Endodermal cell (in vitro differentiated cells): ENCODE data around the gene RAB3B. TPM values are rescaled to one million over a fixed set of nuclear protein-coding genes. Genes with fewer than 3 reads are reported as not detected.
A peak's percentile ranks its signal among the peaks of the same experiment; 100 is the strongest.
"Not testable (repeated sequence)": the region's sequence is repeated elsewhere in the genome, so short reads cannot be mapped to it uniquely, and the experiment has no call there.

Experiments used
- DNase-seq: peaks from one replicate; pipeline ENCODE4 v3.0.0-alpha.2; 2017
- H3K27ac ChIP-seq: 2 replicates; pipeline ENCODE4 v1.5.1; 2013; ENCODE audit warnings: mild to moderate bottlenecking, low read depth, low read length, moderate library complexity
- H3K27me3 ChIP-seq: 2 replicates; pipeline ENCODE4 v1.6.1; 2013; ENCODE audit warnings: mild to moderate bottlenecking, low read length, moderate library complexity; ENCODE audit not compliant: insufficient read depth, control insufficient read depth, poor library complexity, severe bottlenecking
- H3K36me3 ChIP-seq: 2 replicates; pipeline ENCODE4 v1.7.0; 2013; ENCODE audit warnings: mild to moderate bottlenecking, low read length, moderate library complexity; ENCODE audit not compliant: control insufficient read depth, insufficient read depth
- H3K4me1 ChIP-seq: one replicate; pipeline ENCODE4 v1.7.0; 2013; ENCODE audit warnings: low read length; ENCODE audit not compliant: control insufficient read depth, insufficient read depth
- H3K4me3 ChIP-seq: 2 replicates; pipeline ENCODE4 v1.5.1; 2013; ENCODE audit warnings: mild to moderate bottlenecking, low read length, moderate library complexity
- H3K9ac ChIP-seq: 2 replicates; pipeline ENCODE4 v1.6.1; 2013; ENCODE audit warnings: mild to moderate bottlenecking, low read length, moderate library complexity; ENCODE audit not compliant: poor library complexity, severe bottlenecking; ENCODE audit errors: extremely low read depth
- H3K9me3 ChIP-seq: 2 replicates; pipeline ENCODE4 v1.6.1; 2013; ENCODE audit warnings: mild to moderate bottlenecking, low read length, moderate library complexity; ENCODE audit not compliant: control insufficient read depth
- H3K27ac Mint-ChIP-seq: 2 replicates; pipeline ENCODE4 v1.8.0; 2020; ENCODE audit warnings: mixed read lengths
- H3K27me3 Mint-ChIP-seq: 2 replicates; pipeline ENCODE4 v1.8.0; 2021; ENCODE audit warnings: mild to moderate bottlenecking, mixed read lengths; ENCODE audit not compliant: insufficient read depth
- H3K36me3 Mint-ChIP-seq: 2 replicates; pipeline ENCODE4 v1.8.0; 2020; ENCODE audit warnings: low read depth, mixed read lengths
- H3K4me1 Mint-ChIP-seq: 2 replicates; pipeline ENCODE4 v1.8.0; 2020; ENCODE audit warnings: mixed read lengths
- H3K4me3 Mint-ChIP-seq: 2 replicates; pipeline ENCODE4 v1.8.0; 2020; ENCODE audit warnings: mild to moderate bottlenecking, moderate library complexity, mixed read lengths
- H3K9me3 Mint-ChIP-seq: 2 replicates; pipeline ENCODE4 v1.8.0; 2020; ENCODE audit warnings: mild to moderate bottlenecking, mixed read lengths
- WGBS, 2 experiments: methylation state at CpG; one replicate each; pipeline versions ENCODE4 v1.1.5 to v1.1.7; 2013; ENCODE audit warnings: missing lambda C conversion rate in 2 of 2, mixed read lengths in 1 of 2; ENCODE audit not compliant: insufficient coverage in 1 of 2, insufficient read length in 1 of 2; 5-methylcytosine and 5-hydroxymethylcytosine counted together
- total RNA-seq, 2 donors: library from RNA; stranded (reverse); fragmentation: NEBNext Ultra II Directional in 1 of 2; extraction: Animal tissue kit (Norgen Biotek cat#: 25700) in 1 of 2; gene quantifications; 2 replicates in 1 of 2; 3 replicates in 1 of 2; pipeline ENCODE4 v1.2.1, GENCODE V29; 2021
- TF ChIP-seq, protein P1 (sequence below): fragments of 200-600 bp; sonication (generic); conservative IDR thresholded peaks from 2 replicates; pipeline ENCODE4 v1.5.0; 2021; ENCODE audit warnings: antibody characterized with exemption, mild to moderate bottlenecking

Gene RAB3B
- total RNA-seq, 2 donors from 2014 or later: 58.1 to 66.0 TPM

DNA sequence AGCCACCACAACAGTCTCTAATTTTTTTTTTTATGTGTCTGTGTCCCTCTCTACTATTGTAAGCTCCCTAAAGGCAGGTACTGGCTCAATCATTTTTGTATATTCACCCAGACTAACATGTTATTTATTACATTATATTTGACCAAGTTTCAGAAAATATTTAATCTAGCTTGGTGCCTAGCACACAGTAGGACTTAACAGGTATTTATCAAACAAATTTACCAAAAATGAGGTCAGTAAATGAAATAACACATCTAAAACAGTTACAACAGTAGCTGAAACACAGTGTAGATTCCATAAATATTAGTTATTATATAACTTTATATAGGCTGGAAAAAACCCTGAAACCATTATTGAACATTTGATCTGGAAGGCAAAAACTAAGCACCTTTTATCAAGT, 114.7 kb downstream of the RAB3B start:
- H3K4me3 Mint-ChIP-seq: peak overlapping the region; percentile 20
- H3K4me1 Mint-ChIP-seq: peaks cover 11% of the 10 kb centered on the region
- no peak overlapping the region for H3K27ac ChIP-seq
- H3K4me1 ChIP-seq: no peaks in the 10 kb centered on the region
- peak overlapping the region; percentile 95 for H3K4me3 ChIP-seq
- peaks cover 9% of the 10 kb centered on the region for H3K36me3 ChIP-seq
- no peaks in the 10 kb centered on the region for H3K9me3 Mint-ChIP-seq
- peak overlapping the region; percentile 71 for H3K27ac Mint-ChIP-seq
- no peaks in the 10 kb centered on the region for H3K9me3 ChIP-seq
- peaks cover 12% of the 10 kb centered on the region for H3K36me3 Mint-ChIP-seq
- peaks cover 3% of the 10 kb centered on the region for H3K27me3 ChIP-seq
- TF ChIP-seq, protein P1, sequence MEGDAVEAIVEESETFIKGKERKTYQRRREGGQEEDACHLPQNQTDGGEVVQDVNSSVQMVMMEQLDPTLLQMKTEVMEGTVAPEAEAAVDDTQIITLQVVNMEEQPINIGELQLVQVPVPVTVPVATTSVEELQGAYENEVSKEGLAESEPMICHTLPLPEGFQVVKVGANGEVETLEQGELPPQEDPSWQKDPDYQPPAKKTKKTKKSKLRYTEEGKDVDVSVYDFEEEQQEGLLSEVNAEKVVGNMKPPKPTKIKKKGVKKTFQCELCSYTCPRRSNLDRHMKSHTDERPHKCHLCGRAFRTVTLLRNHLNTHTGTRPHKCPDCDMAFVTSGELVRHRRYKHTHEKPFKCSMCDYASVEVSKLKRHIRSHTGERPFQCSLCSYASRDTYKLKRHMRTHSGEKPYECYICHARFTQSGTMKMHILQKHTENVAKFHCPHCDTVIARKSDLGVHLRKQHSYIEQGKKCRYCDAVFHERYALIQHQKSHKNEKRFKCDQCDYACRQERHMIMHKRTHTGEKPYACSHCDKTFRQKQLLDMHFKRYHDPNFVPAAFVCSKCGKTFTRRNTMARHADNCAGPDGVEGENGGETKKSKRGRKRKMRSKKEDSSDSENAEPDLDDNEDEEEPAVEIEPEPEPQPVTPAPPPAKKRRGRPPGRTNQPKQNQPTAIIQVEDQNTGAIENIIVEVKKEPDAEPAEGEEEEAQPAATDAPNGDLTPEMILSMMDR: no peak
- H3K27me3 Mint-ChIP-seq: no peaks in the 10 kb centered on the region
- H3K9ac ChIP-seq: no peak overlapping the region
- DNase-seq: no peak

- Histone ChIP-seq H3K27ac (no peak overlapping the region), H3K9ac (no peak overlapping the region), H3K4me3 (peak overlapping the region; percentile 95), H3K4me1 (no peaks in the 10 kb centered on the region), H3K9me3 (no peaks in the 10 kb centered on the region), H3K36me3 (peaks cover 9% of the 10 kb centered on the region), H3K27me3 (no peaks in the 10 kb centered on the region)
- Mint-ChIP-seq H3K36me3 (peaks cover 12% of the 10 kb centered on the region), H3K4me3 (peak overlapping the region; percentile 20), H3K27me3 (no peaks in the 10 kb centered on the region), H3K27ac (peak overlapping the region; percentile 71), H3K9me3 (no peaks in the 10 kb centered on the region), H3K4me1 (peaks cover 11% of the 10 kb centered on the region)
- 95 to 100% methylated on average over 2 to 6 of the region's 6 CpGs for WGBS, 2 experiments
- no peak for DNase-seq
- TF ChIP-seq, protein P1: no peak
These were observed 115.2 kb downstream of the RAB3B start for GRCh38 chr1:51875291-51875772.

DNA sequence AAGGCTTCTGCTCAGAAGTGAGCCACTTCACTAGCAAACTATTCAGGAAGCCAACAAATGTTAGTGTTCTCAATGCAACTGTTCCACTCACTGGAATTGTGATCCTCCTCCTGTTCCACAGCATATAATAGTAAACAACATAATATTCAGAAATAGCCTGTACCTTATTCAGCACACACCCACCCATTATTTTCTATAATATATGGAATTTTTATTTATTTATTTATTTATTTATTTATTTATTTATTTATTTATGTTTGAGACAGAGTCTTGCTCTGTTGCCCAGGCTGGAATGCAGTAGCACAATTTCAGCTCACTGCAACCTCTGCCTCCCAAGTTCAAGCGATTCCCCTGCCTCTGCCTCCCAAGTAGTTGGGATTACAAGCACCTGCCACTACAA, 117.2 kb downstream of the RAB3B start:
- not testable (repeated sequence) for H3K9me3 Mint-ChIP-seq, H3K4me3 Mint-ChIP-seq, H3K27ac Mint-ChIP-seq

DNA sequence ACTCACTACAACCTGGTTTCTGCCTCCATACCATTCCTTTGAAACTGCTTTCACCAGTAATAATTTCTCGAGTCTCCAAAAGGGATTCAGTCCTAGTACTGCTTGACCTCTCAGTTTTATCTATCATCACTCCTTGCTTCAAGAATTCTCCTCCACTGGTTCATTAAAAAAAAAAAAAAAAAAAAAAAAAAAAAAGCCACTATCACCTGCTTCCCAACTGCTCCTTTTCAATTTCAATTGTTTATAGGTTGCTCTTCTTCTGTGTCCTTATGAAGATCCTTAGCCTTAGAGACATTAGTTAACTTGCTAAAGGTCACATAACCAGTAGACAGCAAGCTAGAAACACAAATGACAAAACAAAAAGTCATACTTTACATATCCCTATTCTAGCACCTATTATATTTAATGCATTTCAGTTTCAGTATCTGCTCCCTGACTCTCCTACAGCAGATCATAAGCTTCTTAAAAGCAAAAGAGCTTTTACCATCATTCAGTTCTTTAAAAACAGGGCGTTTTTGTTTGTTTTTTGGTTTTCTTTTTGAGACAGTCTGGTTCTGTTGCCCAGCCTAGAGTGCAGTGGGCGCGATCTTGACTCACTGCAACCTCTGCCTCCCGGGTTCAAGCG, 119.0 kb downstream of the RAB3B start:
- DNase-seq: no peak
- WGBS, 2 experiments: 94 to 98% methylated on average over 6 of the region's 6 CpGs
- peaks cover 9% of the 10 kb centered on the region for H3K36me3 ChIP-seq
- no peaks in the 10 kb centered on the region for H3K27me3 Mint-ChIP-seq
- no peak overlapping the region for H3K4me3 Mint-ChIP-seq
- H3K27ac ChIP-seq: no peak overlapping the region
- H3K4me3 ChIP-seq: no peak overlapping the region
- peaks cover 12% of the 10 kb centered on the region for H3K36me3 Mint-ChIP-seq
- H3K27ac Mint-ChIP-seq: no peak overlapping the region
- TF ChIP-seq, protein P1: no peak
- H3K9me3 ChIP-seq: no peaks in the 10 kb centered on the region
- H3K9me3 Mint-ChIP-seq: no peaks in the 10 kb centered on the region
- H3K4me1 ChIP-seq: no peaks in the 10 kb centered on the region
- H3K9ac ChIP-seq: no peak overlapping the region
- H3K4me1 Mint-ChIP-seq: peaks cover 8% of the 10 kb centered on the region
- H3K27me3 ChIP-seq: no peaks in the 10 kb centered on the region

More for the DNA sequence above, 117.2 kb downstream of the RAB3B start:
- not testable (repeated sequence) for H3K36me3 ChIP-seq, H3K27ac ChIP-seq, H3K4me1 ChIP-seq, H3K27me3 Mint-ChIP-seq, H3K27me3 ChIP-seq, H3K9ac ChIP-seq, H3K4me3 ChIP-seq, H3K9me3 ChIP-seq, DNase-seq
- Mint-ChIP-seq H3K4me1 (peaks cover 11% of the 10 kb centered on the region), H3K36me3 (peaks cover 12% of the 10 kb centered on the region)
- WGBS, 2 experiments: 97 to 100% methylated on average over 1 of the region's 1 CpG
